ENCODE results near the gene RABL2B.

The RABL2B gene

DNA sequence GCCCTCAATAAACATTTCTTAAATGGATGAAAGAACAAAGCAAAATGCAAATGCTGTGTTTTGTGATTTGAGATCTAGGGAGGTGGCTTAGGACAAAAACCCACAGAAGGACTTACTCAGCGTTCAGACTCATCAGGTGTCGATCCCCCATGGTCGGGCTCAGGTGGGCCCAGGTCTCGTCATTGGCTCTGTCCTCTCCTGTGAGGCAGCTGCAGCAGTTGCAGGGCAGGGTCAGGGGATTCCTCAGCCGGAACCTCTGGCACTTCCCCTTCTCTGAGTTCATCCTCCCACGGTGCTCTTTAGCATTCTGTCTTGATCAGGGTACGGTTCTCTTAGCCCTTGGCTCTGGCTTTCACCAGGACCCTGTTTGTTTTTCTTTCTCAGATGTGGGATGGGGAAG, 59.4 kb downstream of the RABL2B start:
- no peak for FAIRE-seq
- DNase-seq (ENCODE audit: low spot score): no peak

GRCh38 chr22:50722716-50723428, 60.6 kb downstream of the RABL2B start:
- FAIRE-seq (no peak), DNase-seq (ENCODE audit: low spot score) (no peak)

- DNase-seq (ENCODE audit: low spot score) (no peak), FAIRE-seq (no peak)
Observed at GRCh38 chr22:50722048-50722701, 61.3 kb downstream of the RABL2B start.

- DNase-seq (ENCODE audit: low spot score) (no peak), FAIRE-seq (no peak)
Observed at GRCh38 chr22:50721257-50721844, 62.1 kb downstream of the RABL2B start.

DNA sequence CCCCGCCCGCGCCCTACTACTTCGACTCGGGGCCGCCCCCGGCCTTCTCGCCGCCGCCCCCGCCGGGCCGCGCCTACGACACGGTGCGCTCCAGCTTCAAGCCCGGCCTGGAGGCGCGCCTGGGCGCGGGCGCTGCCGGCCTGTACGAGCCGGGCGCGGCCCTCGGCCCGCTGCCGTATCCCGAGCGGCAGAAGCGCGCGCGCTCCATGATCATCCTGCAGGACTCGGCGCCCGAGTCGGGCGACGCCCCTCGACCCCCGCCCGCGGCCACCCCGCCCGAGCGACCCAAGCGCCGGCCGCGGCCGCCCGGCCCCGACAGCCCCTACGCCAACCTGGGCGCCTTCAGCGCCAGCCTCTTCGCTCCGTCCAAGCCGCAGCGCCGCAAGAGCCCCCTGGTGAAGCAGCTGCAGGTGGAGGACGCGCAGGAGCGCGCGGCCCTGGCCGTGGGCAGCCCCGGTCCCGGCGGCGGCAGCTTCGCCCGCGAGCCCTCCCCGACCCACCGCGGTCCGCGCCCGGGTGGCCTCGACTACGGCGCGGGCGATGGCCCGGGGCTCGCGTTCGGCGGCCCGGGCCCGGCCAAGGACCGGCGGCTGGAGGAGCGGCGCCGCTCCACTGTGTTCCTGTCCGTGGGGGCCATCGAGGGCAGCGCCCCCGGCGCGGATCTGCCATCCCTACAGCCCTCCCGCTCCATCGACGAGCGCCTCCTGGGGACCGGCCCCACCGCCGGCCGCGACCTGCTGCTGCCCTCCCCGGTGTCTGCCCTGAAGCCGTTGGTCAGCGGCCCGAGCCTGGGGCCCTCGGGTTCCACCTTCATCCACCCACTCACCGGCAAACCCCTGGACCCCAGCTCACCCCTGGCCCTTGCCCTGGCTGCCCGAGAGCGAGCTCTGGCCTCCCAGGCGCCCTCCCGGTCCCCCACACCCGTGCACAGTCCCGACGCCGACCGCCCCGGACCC, 62.9 kb downstream of the RABL2B start:
- DNase-seq (ENCODE audit: low spot score): no peak
- FAIRE-seq: no peak

DNA sequence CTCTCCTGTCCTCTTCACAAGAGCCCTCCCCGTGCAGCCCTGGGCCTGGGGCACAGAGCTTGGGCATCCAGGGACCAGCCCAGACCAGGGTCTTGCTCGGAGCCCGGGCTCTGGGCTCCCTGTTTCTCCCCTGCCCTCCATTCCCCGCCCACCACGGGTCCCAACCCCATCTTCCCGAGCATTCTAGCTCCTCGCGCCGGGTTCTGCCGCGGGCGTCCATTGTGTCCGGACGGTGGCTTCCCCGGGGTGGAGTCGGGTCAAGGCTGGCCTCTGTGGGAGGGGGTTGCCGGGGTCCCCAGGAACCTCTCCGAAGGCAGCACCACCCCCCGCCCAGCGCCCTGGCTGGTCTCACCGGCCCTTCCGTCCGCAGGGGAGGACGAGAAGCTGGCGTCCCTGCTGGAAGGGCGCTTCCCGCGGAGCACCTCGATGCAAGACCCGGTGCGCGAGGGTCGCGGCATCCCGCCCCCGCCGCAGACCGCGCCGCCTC, 63.6 kb downstream of the RABL2B start:
- DNase-seq (ENCODE audit: low spot score) (no peak), FAIRE-seq (no peak)

DNA sequence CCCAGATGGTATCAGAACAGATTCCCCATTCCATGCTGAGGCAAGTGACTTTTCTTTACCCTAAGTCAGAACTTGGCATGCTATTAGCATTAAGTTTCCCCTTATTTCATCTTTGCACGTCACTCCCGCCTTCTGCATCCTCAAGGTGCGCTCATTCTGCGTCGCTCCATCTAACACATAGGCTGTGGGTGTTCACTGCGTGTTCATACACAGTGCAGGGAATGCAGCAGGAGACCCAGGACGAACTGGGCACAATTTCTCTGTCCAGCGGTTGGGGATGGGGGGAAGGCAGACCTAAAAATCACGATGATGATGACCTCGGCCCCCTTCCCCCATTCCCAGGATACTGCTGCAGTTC, 65.1 kb downstream of the RABL2B start:
- FAIRE-seq (no peak), DNase-seq (ENCODE audit: low spot score) (no peak)

- no peak for DNase-seq (ENCODE audit: low spot score)
- FAIRE-seq: no peak
Observed at GRCh38 chr22:50717709-50718351, 65.6 kb downstream of the RABL2B start.
